MCF 10A (cell line): ENCODE results near the gene POC1B. TPM values are rescaled to one million over a fixed set of nuclear protein-coding genes. Genes with fewer than 3 reads are reported as not detected.

Experiments used
- BruUV-seq: library from RNA; stranded (reverse); fragments of 400-500 nt; replicated peaks from 2 replicates; lab custom pipeline; 2021; lab: Mats Ljungman, UMichigan
- CTCF ChIA-PET: fragments of 300-600 bp; sonication (Branson Sonifier 250); formaldehyde crosslinking; extraction: SDS; loops from one replicate; lab custom pipeline; 2021; ENCODE audit warnings: antibody characterized with exemption, inconsistent platforms; lab: Yijun Ruan, JAX
- POLR2A ChIA-PET: fragments of 300-600, 350-650 bp; sonication (Branson Sonifier 250); formaldehyde crosslinking; extraction: SDS; loops from one replicate; lab custom pipeline; 2020; ENCODE audit warnings: antibody characterized with exemption, inconsistent platforms; lab: Yijun Ruan, JAX
- DNase-seq: peaks from one replicate; pipeline ENCODE4 v3.0.0-alpha.2; 2018; ENCODE audit not compliant: unreplicated experiment
- H3K27ac Mint-ChIP-seq: one replicate; pipeline ENCODE4 v1.8.0; 2022; ENCODE audit warnings: mild to moderate bottlenecking, low read depth, mixed read lengths; ENCODE audit not compliant: unreplicated experiment
- H3K27me3 Mint-ChIP-seq: one replicate; pipeline ENCODE4 v1.8.0; 2022; ENCODE audit warnings: mixed read lengths; ENCODE audit not compliant: insufficient read depth, unreplicated experiment
- H3K36me3 Mint-ChIP-seq: one replicate; pipeline ENCODE4 v1.8.0; 2022; ENCODE audit warnings: mild to moderate bottlenecking, moderate library complexity, mixed read lengths; ENCODE audit not compliant: insufficient read depth, unreplicated experiment
- H3K4me1 Mint-ChIP-seq: one replicate; pipeline ENCODE4 v1.8.0; 2022; ENCODE audit warnings: mixed read lengths; ENCODE audit not compliant: insufficient read depth, unreplicated experiment
- H3K4me3 Mint-ChIP-seq: one replicate; pipeline ENCODE4 v1.8.0; 2022; ENCODE audit warnings: mild to moderate bottlenecking, moderate library complexity, mixed read lengths; ENCODE audit not compliant: unreplicated experiment
- H3K9me3 Mint-ChIP-seq: one replicate; pipeline ENCODE4 v1.8.0; 2022; ENCODE audit warnings: mixed read lengths; ENCODE audit not compliant: unreplicated experiment
- CTCF ChIP-seq: fragments of 200-600 bp; IDR thresholded peaks from one replicate; pipeline ENCODE4 v1.8.0; 2022; ENCODE audit warnings: antibody characterized with exemption, mild to moderate bottlenecking; ENCODE audit not compliant: unreplicated experiment
- intact Hi-C: fragments of 100-400 bp; cut with micrococcal nuclease; formaldehyde crosslinking; loops from 2 replicates; pipeline ENCODE4 v1.14.1; 2022
- total RNA-seq: library from RNA; stranded (reverse); gene quantifications from 2 replicates; pipeline ENCODE4 v1.2.3, GENCODE V29; 2022

The POC1B gene
- total RNA-seq, 1 experiment from 2014 or later = 14.8 TPM

DNA sequence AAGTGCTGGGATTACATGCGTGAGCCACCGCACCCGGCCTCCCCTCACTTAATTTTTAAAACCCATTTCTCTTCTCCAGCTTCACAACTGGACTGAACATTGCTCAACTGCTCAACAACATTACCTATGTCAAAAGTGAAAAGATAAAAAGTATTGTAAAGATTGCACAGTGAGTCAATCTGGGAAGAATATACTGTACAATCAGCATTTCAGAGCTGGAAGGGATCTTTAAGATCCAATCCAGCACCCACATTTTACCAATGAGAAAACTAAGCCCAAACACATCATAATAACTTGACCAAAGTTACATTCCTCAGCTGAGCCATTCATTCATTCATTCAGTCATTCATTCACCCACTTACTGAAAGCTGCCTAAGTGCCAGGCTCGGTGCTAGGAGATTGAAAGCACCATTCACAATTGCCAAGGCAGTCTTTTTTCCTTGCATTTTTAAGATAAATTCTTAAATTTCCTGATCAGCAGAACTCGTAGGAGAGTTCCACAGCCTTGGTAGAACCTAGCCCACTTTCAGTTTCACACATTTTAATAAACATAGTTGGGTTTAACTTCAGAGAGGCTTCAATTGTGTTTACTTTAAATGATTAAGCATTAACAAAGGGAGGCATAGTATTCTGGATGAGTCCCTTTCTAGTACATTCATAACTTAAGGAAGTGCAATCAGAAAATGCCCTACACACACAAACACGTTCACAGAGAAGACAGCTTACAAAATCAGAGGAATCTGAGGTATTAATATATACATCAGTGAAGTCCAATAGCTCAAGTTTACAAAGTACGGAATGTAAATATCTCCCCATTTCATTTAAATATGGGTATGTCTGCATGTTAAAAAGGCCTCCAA lies 4.3 kb downstream of the POC1B start:
- Mint-ChIP-seq H3K36me3 (peaks cover 7% of the 10 kb centered on the region), H3K4me1 (peaks cover 36% of the 10 kb centered on the region), H3K9me3 (no peaks in the 10 kb centered on the region), H3K27ac (no peak overlapping the region), H3K27me3 (no peaks in the 10 kb centered on the region), H3K4me3 (peak overlapping the region; percentile 26)
- DNase-seq = no peak
- POLR2A ChIA-PET = interaction anchor here (0.8 to 3.8 kb wide), 7 partner anchors 9 to 505 kb away, joined by 3 to 26 read pairs (median 4); partner anchors contain the start of gene DUSP6
- CTCF ChIA-PET = interaction anchor here (0.6 to 7.9 kb wide), 9 partner anchors 8 to 944 kb away, joined by 3 to 81 read pairs (median 3); no protein-coding TSS in a partner anchor
- BruUV-seq = no TSS peak
- intact Hi-C loops = loop anchor here (10.0 kb wide), 1 partner anchor 1377 kb away; the partner anchor contains the start of genes CEP290 and TMTC3
- TF ChIP-seq CTCF = no peak

- POLR2A ChIA-PET = no interaction called here
- Mint-ChIP-seq H3K4me3 (no peak overlapping the region), H3K9me3 (no peaks in the 10 kb centered on the region), H3K36me3 (peaks cover 7% of the 10 kb centered on the region), H3K4me1 (peaks cover 23% of the 10 kb centered on the region), H3K27ac (no peak overlapping the region), H3K27me3 (no peaks in the 10 kb centered on the region)
- no peak for DNase-seq
- CTCF ChIA-PET = interaction anchor here (1.2 kb wide), 1 partner anchor 47 kb away, joined by 4 read pairs; no protein-coding TSS in a partner anchor
- no peak for TF ChIP-seq CTCF
- intact Hi-C loops = no loop called here
- no TSS peak for BruUV-seq
Measured at GRCh38 chr12:89517720-89518119, 8.1 kb downstream of the POC1B start.

DNA sequence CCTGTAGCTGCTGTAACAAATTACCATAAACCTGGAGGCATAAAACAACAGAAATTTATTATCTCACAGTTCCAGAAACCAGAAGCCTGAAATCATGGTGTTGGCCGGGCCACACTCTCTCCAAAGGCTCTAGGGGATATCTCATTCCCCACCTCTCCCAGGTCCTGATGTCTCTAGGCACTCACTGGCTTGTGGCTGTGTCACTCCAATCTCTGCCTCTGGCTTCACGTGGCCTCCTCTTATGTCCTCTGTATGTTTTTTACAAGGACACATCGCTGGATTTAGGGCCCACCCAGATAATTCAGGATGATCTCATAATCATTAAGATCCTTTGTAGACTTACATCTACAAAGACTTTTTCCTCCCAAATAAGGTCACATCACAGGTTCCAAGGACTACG lies 9.2 kb downstream of the POC1B start:
- no peak overlapping the region for H3K4me3 Mint-ChIP-seq
- TF ChIP-seq CTCF = no peak
- H3K9me3 Mint-ChIP-seq = no peaks in the 10 kb centered on the region
- intact Hi-C loops = no loop called here
- POLR2A ChIA-PET = interaction anchor here (0.7 kb wide), 1 partner anchor 235 kb away, joined by 4 read pairs; no protein-coding TSS in a partner anchor
- H3K27me3 Mint-ChIP-seq = no peaks in the 10 kb centered on the region
- no peak overlapping the region for H3K27ac Mint-ChIP-seq
- peaks cover 1% of the 10 kb centered on the region for H3K36me3 Mint-ChIP-seq
- DNase-seq = no peak
- CTCF ChIA-PET = interaction anchor here (0.5 to 0.7 kb wide), 2 partner anchors 938 to 1424 kb away, joined by 3 read pairs; no protein-coding TSS in a partner anchor
- no TSS peak for BruUV-seq
- peaks cover 12% of the 10 kb centered on the region for H3K4me1 Mint-ChIP-seq

- BruUV-seq = no TSS peak
- POLR2A ChIA-PET = no interaction called here
- Mint-ChIP-seq H3K36me3 (no peaks in the 10 kb centered on the region), H3K4me3 (no peak overlapping the region), H3K4me1 (peaks cover 7% of the 10 kb centered on the region), H3K27ac (no peak overlapping the region), H3K9me3 (no peaks in the 10 kb centered on the region), H3K27me3 (no peaks in the 10 kb centered on the region)
- intact Hi-C loops = no loop called here
- CTCF ChIA-PET = interaction anchor here (0.9 to 1.0 kb wide), 2 partner anchors 12 to 15 kb away, joined by 6 to 7 read pairs; no protein-coding TSS in a partner anchor
- TF ChIP-seq CTCF = no peak
- DNase-seq = no peak
Measured at GRCh38 chr12:89514751-89515150, 11.1 kb downstream of the POC1B start.
